ENCODE measurements around the gene OXSR1.

Gene OXSR1

GRCh38 chr3:38274864-38275649 lies 109.7 kb downstream of the OXSR1 start:
- Mint-ChIP-seq H3K4me3 (no peak overlapping the region), H3K9me3 (no peaks in the 10 kb centered on the region), H3K27me3 (ENCODE audit: low read depth) (no peaks in the 10 kb centered on the region), H3K36me3 (ENCODE audit: low read depth) (peaks cover 7% of the 10 kb centered on the region), H3K27ac (no peak overlapping the region), H3K4me1 (no peaks in the 10 kb centered on the region)
- TF ChIP-seq CTCF (IDR thresholded peaks at IDR 0.05; ENCODE audit: unreplicated experiment in 3 of 3) = no peak

GRCh38 chr3:38275658-38276057 lies 110.3 kb downstream of the OXSR1 start:
- TF ChIP-seq CTCF (IDR thresholded peaks at IDR 0.05; ENCODE audit: unreplicated experiment in 3 of 3) = no peak

GRCh38 chr3:38276081-38276916 lies 111.0 kb downstream of the OXSR1 start:
- Mint-ChIP-seq H3K27ac (no peak overlapping the region), H3K4me1 (no peaks in the 10 kb centered on the region), H3K4me3 (no peak overlapping the region), H3K27me3 (ENCODE audit: low read depth) (no peaks in the 10 kb centered on the region), H3K36me3 (ENCODE audit: low read depth) (peaks cover 4% of the 10 kb centered on the region), H3K9me3 (no peaks in the 10 kb centered on the region)
- TF ChIP-seq CTCF (IDR thresholded peaks at IDR 0.05; ENCODE audit: unreplicated experiment in 3 of 3) = no peak

More at GRCh38 chr3:38275658-38276057, 110.3 kb downstream of the OXSR1 start:
- Mint-ChIP-seq H3K4me3 (no peak overlapping the region), H3K27ac (no peak overlapping the region), H3K9me3 (no peaks in the 10 kb centered on the region), H3K36me3 (ENCODE audit: low read depth) (peaks cover 7% of the 10 kb centered on the region), H3K27me3 (ENCODE audit: low read depth) (no peaks in the 10 kb centered on the region), H3K4me1 (no peaks in the 10 kb centered on the region)

GRCh38 chr3:38276917-38277630 lies 111.7 kb downstream of the OXSR1 start:
- Mint-ChIP-seq H3K36me3 (ENCODE audit: low read depth) (peaks cover 4% of the 10 kb centered on the region), H3K9me3 (peaks cover 4% of the 10 kb centered on the region), H3K4me3 (no peak overlapping the region), H3K27me3 (ENCODE audit: low read depth) (no peaks in the 10 kb centered on the region), H3K4me1 (no peaks in the 10 kb centered on the region), H3K27ac (no peak overlapping the region)
- TF ChIP-seq CTCF (IDR thresholded peaks at IDR 0.05; ENCODE audit: unreplicated experiment in 3 of 3) = no peak

- Mint-ChIP-seq H3K4me3 (no peak overlapping the region), H3K36me3 (ENCODE audit: low read depth) (peaks cover 4% of the 10 kb centered on the region), H3K4me1 (no peaks in the 10 kb centered on the region), H3K27ac (no peak overlapping the region), H3K27me3 (ENCODE audit: low read depth) (peaks cover 4% of the 10 kb centered on the region), H3K9me3 (peaks cover 4% of the 10 kb centered on the region)
- no peak for TF ChIP-seq CTCF (IDR thresholded peaks at IDR 0.05; ENCODE audit: unreplicated experiment in 3 of 3)
Measured at GRCh38 chr3:38278841-38279240, 113.5 kb downstream of the OXSR1 start.
